Sciatic nerve (tissue), 2 donors: ENCODE data around the gene PCDHGA9. TPM values are rescaled to one million over a fixed set of nuclear protein-coding genes. Genes with fewer than 3 reads are reported as not detected.

ENCODE experiments used
- ATAC-seq: fragments of 200-7000 bp; cut with Tn5 transposase; one replicate; pipeline ENCODE4 v1.9.1; 2020; ENCODE audit warnings: mild to moderate bottlenecking, moderate library complexity
- DNase-seq: peaks from one replicate; pipeline ENCODE4 v3.0.0-alpha.2; 2020; ENCODE audit warnings: low spot score
- intact Hi-C: fragments of 100-400 bp; cut with DNase I; formaldehyde crosslinking; loops from one replicate; pipeline ENCODE4 v1.14.2; 2022
- total RNA-seq: library from RNA; stranded (reverse); fragmentation: NEBNext Ultra II Directional; extraction: Animal tissue kit (Norgen Biotek cat#: 25700); gene quantifications from one replicate; pipeline ENCODE4 v1.2.1, GENCODE V29; 2021
- donor health status: DM: no; HTN: no; CAD: no.
- donor health status: DM: no; HTN: no; CAD: no.

PCDHGA9 gene
- total RNA-seq, 1 donor from 2014 or later: 10.7 TPM

- DNase-seq: no peak
- no peak for ATAC-seq
- intact Hi-C loops: no loop called here
These were observed 31.4 kb downstream of the PCDHGA9 start for GRCh38 chr5:141434006-141434405.

GRCh38 chr5:141437221-141437620, 34.6 kb downstream of the PCDHGA9 start:
- no peak for ATAC-seq
- DNase-seq: no peak
- intact Hi-C loops: no loop called here

GRCh38 chr5:141439411-141440141, 37.0 kb downstream of the PCDHGA9 start:
- intact Hi-C loops: no loop called here
- DNase-seq (no peak), ATAC-seq (no peak)

GRCh38 chr5:141440341-141440740, 37.8 kb downstream of the PCDHGA9 start:
- no peak for DNase-seq
- intact Hi-C loops: no loop called here
- ATAC-seq: no peak

GRCh38 chr5:141441571-141442170, 39.1 kb downstream of the PCDHGA9 start:
- intact Hi-C loops: no loop called here
- no peak for ATAC-seq
- no peak for DNase-seq

Other genes with a start within 250 kb of the PCDHGA9 start
- 5.0 TPM for gene PCDHB7, start 230.1 kb upstream of the PCDHGA9 start, total RNA-seq
- gene PCDHB8, start 225.0 kb upstream of the PCDHGA9 start, total RNA-seq: 4.5 TPM
- 9.5 TPM for gene PCDHB16, start 220.4 kb upstream of the PCDHGA9 start, total RNA-seq
- gene PCDHB9, start 215.6 kb upstream of the PCDHGA9 start, total RNA-seq: 3.7 TPM
- gene PCDHB10, start 210.4 kb upstream of the PCDHGA9 start, total RNA-seq: 5.3 TPM
- 9.9 TPM for gene PCDHB11, start 203.2 kb upstream of the PCDHGA9 start, total RNA-seq
- gene PCDHB12, start 194.1 kb upstream of the PCDHGA9 start, total RNA-seq: 6.6 TPM
- gene PCDHB13, start 188.9 kb upstream of the PCDHGA9 start, total RNA-seq: 4.9 TPM
- gene PCDHB14, start 179.4 kb upstream of the PCDHGA9 start, total RNA-seq: 5.3 TPM
- gene PCDHB15, start 157.4 kb upstream of the PCDHGA9 start, total RNA-seq: 7.3 TPM
- 1.4 TPM for gene SLC25A2, start 98.7 kb upstream of the PCDHGA9 start, total RNA-seq
- gene TAF7, start 82.0 kb upstream of the PCDHGA9 start, total RNA-seq: 84.3 TPM
- 1.4 TPM for gene PCDHGA1, start 72.3 kb upstream of the PCDHGA9 start, total RNA-seq
- gene PCDHGA2, start 64.0 kb upstream of the PCDHGA9 start, total RNA-seq: 13.5 TPM
- 6.7 TPM for gene PCDHGA3, start 58.9 kb upstream of the PCDHGA9 start, total RNA-seq
- 7.8 TPM for gene PCDHGB1, start 52.7 kb upstream of the PCDHGA9 start, total RNA-seq
- gene PCDHGA4, start 47.8 kb upstream of the PCDHGA9 start, total RNA-seq: 10.6 TPM
- 10.2 TPM for gene PCDHGB2, start 42.8 kb upstream of the PCDHGA9 start, total RNA-seq
- gene PCDHGA5, start 38.6 kb upstream of the PCDHGA9 start, total RNA-seq: 8.8 TPM
- gene PCDHGB3, start 32.5 kb upstream of the PCDHGA9 start, total RNA-seq: 9.7 TPM
- gene PCDHGA6, start 28.9 kb upstream of the PCDHGA9 start, total RNA-seq: 10.3 TPM
- gene PCDHGA7, start 20.0 kb upstream of the PCDHGA9 start, total RNA-seq: 7.3 TPM
- gene PCDHGB4, start 15.1 kb upstream of the PCDHGA9 start, total RNA-seq: 9.0 TPM
- 5.3 TPM for gene PCDHGA8, start 10.1 kb upstream of the PCDHGA9 start, total RNA-seq
- 16.3 TPM for gene PCDHGB5, start 4.8 kb upstream of the PCDHGA9 start, total RNA-seq
- 12.4 TPM for gene PCDHGB6, start 5.2 kb downstream of the PCDHGA9 start, total RNA-seq
- 8.9 TPM for gene PCDHGA10, start 10.2 kb downstream of the PCDHGA9 start, total RNA-seq
- gene PCDHGB7, start 14.9 kb downstream of the PCDHGA9 start, total RNA-seq: 18.9 TPM
- gene PCDHGA11, start 18.3 kb downstream of the PCDHGA9 start, total RNA-seq: 7.8 TPM
- 12.1 TPM for gene PCDHGA12, start 27.7 kb downstream of the PCDHGA9 start, total RNA-seq
- 71.4 TPM for gene PCDHGC3, start 73.2 kb downstream of the PCDHGA9 start, total RNA-seq
- 4.5 TPM for gene PCDHGC4, start 82.3 kb downstream of the PCDHGA9 start, total RNA-seq
- 3.8 TPM for gene PCDHGC5, start 86.3 kb downstream of the PCDHGA9 start, total RNA-seq
- gene DIAPH1, start 216.2 kb downstream of the PCDHGA9 start, total RNA-seq: 92.5 TPM
- 47.6 TPM for gene HDAC3, start 234.1 kb downstream of the PCDHGA9 start, total RNA-seq
- gene RELL2, start 234.2 kb downstream of the PCDHGA9 start, total RNA-seq: 0.85 TPM
- gene FCHSD1, start 248.6 kb downstream of the PCDHGA9 start, total RNA-seq: 33.0 TPM